A673 (cell line): ENCODE measurements around the gene LRRC57.

Source experiments
- EZH2 ChIP-seq: fragments of 200-600 bp; sonication (generic); IDR thresholded peaks from 2 replicates; pipeline ENCODE4 v1.6.1; 2017; ENCODE audit warnings: borderline replicate concordance, low read depth, mild to moderate bottlenecking, mixed read lengths, antibody characterized with exemption, low read length; ENCODE audit not compliant: poor library complexity, severe bottlenecking
- TF ChIP-seq, protein P1 (sequence below): fragments of 300-800, 200-600 bp; sonication (generic); conservative IDR thresholded peaks from 2 replicates; pipeline ENCODE4 v1.5.1; 2017; ENCODE audit warnings: low read depth, mild to moderate bottlenecking, antibody characterized with exemption, low read length, moderate library complexity, mixed read lengths

DNA sequence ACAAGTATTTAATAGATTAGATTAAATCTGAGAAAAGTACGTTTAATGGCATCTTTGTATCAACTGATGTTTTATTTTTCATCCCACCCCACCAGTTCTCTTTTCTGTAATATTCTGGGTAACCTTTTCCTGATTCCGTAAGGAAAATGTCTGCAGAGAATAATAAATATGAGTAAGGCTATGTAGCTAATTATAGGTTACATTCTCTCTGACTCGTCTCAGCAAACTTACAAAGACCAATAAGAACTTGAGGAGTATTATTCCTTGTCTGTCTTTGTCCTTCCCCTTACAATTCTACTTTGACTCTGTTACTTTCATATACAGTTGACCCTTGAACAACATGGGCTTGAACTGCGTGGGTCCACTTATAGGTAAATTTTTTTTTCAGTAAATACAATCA is 41.1 kb downstream of the LRRC57 start:
- TF ChIP-seq, protein P1, sequence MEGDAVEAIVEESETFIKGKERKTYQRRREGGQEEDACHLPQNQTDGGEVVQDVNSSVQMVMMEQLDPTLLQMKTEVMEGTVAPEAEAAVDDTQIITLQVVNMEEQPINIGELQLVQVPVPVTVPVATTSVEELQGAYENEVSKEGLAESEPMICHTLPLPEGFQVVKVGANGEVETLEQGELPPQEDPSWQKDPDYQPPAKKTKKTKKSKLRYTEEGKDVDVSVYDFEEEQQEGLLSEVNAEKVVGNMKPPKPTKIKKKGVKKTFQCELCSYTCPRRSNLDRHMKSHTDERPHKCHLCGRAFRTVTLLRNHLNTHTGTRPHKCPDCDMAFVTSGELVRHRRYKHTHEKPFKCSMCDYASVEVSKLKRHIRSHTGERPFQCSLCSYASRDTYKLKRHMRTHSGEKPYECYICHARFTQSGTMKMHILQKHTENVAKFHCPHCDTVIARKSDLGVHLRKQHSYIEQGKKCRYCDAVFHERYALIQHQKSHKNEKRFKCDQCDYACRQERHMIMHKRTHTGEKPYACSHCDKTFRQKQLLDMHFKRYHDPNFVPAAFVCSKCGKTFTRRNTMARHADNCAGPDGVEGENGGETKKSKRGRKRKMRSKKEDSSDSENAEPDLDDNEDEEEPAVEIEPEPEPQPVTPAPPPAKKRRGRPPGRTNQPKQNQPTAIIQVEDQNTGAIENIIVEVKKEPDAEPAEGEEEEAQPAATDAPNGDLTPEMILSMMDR, result no peak
- TF ChIP-seq EZH2, result no peak
